GM21526 (cell line): ENCODE results near the gene SPRY2.

Experiments
- ATAC-seq: cut with Tn5 transposase; IDR thresholded peaks from one replicate; pipeline ENCODE4 v1.9.1; 2021; ENCODE audit warnings: moderate library complexity; ENCODE audit not compliant: unreplicated experiment, low FRiP score

Gene SPRY2

GRCh38 chr13:80341101-80341755 lies at the start of gene SPRY2:
SPRY2 (minus strand) TSS chr13:80341126; CDS start chr13:80337705, 3,421 bp downstream.
- ATAC-seq: peak; percentile 45

- no peak for ATAC-seq
These were observed 49.4 kb upstream of the SPRY2 start for GRCh38 chr13:80390338-80390737.

GRCh38 chr13:80389073-80390038 lies 48.4 kb upstream of the SPRY2 start:
- no peak for ATAC-seq

- ATAC-seq: no peak
These were observed 47.6 kb upstream of the SPRY2 start for GRCh38 chr13:80388506-80388905.

- no peak for ATAC-seq
These were observed 45.7 kb upstream of the SPRY2 start for GRCh38 chr13:80386592-80386991.

GRCh38 chr13:80386002-80386401 lies 45.1 kb upstream of the SPRY2 start:
- ATAC-seq: no peak

- no peak for ATAC-seq
These were observed 41.6 kb upstream of the SPRY2 start for GRCh38 chr13:80382576-80382975.

- no peak for ATAC-seq
These were observed 38.3 kb upstream of the SPRY2 start for GRCh38 chr13:80379245-80379644.

GRCh38 chr13:80376554-80376953 lies 35.6 kb upstream of the SPRY2 start:
- no peak for ATAC-seq

GRCh38 chr13:80374901-80375300 lies 34.0 kb upstream of the SPRY2 start:
- no peak for ATAC-seq

- no peak for ATAC-seq
These were observed 33.5 kb upstream of the SPRY2 start for GRCh38 chr13:80374444-80374843.

- ATAC-seq: no peak
These were observed 31.0 kb upstream of the SPRY2 start for GRCh38 chr13:80371840-80372509.

GRCh38 chr13:80367473-80367872 lies 26.5 kb upstream of the SPRY2 start:
- no peak for ATAC-seq

GRCh38 chr13:80363890-80364503 lies 23.1 kb upstream of the SPRY2 start:
- no peak for ATAC-seq

GRCh38 chr13:80362481-80362880 lies 21.6 kb upstream of the SPRY2 start:
- no peak for ATAC-seq

- ATAC-seq: peak; percentile 70
These were observed 21.0 kb upstream of the SPRY2 start for GRCh38 chr13:80361883-80362327.

- no peak for ATAC-seq
These were observed 20.4 kb upstream of the SPRY2 start for GRCh38 chr13:80361298-80361697.

GRCh38 chr13:80360453-80360800 lies 19.5 kb upstream of the SPRY2 start:
- ATAC-seq: no peak

GRCh38 chr13:80359778-80360452 lies 19.0 kb upstream of the SPRY2 start:
- ATAC-seq: no peak

GRCh38 chr13:80359414-80359777 lies 18.5 kb upstream of the SPRY2 start:
- no peak for ATAC-seq
